Gastrocnemius medialis (tissue), 4 donors: Measurements from ENCODE around the gene GSAP. TPM values are rescaled to one million over a fixed set of nuclear protein-coding genes. Genes with fewer than 3 reads are reported as not detected.

Experiments
- ATAC-seq, 2 donors: fragments of 150-250 bp; one replicate each; pipeline ENCODE4 v1.9.1; 2016
- DNase-seq, 2 donors: peaks; one replicate each; pipeline ENCODE4 v3.0.0-alpha.2; 2019
- H3K27ac ChIP-seq, 4 donors: fragments of 200-600 bp; sonication (generic); 1 replicate in 1 of 4; 2 replicates in 3 of 4; pipeline ENCODE4 v1.5.1; 2016 to 2018; ENCODE audit warnings: mild to moderate bottlenecking in 2 of 4, moderate library complexity in 1 of 4
- H3K27me3 ChIP-seq, 3 donors: fragments of 200-600 bp; sonication (generic) in 2 of 3; 1 replicate in 1 of 3; 2 replicates in 2 of 3; pipeline versions ENCODE4 v1.5.1 to v1.6.0; 2016 to 2019; ENCODE audit warnings: mild to moderate bottlenecking in 1 of 3, moderate library complexity in 1 of 3
- H3K36me3 ChIP-seq, 2 donors: fragments of 200-600 bp; sonication (generic) in 1 of 2; one replicate each; pipeline ENCODE4 v1.5.1; 2017 to 2018
- H3K4me1 ChIP-seq, 2 donors: fragments of 200-600 bp; sonication (generic) in 1 of 2; one replicate each; pipeline ENCODE4 v1.5.1; 2016 to 2017; ENCODE audit warnings: mild to moderate bottlenecking in 2 of 2
- H3K4me3 ChIP-seq, 4 donors: fragments of 200-600 bp; sonication (generic) in 3 of 4; 1 replicate in 1 of 4; 2 replicates in 3 of 4; pipeline ENCODE4 v1.5.1; 2016 to 2019; ENCODE audit warnings: mild to moderate bottlenecking in 2 of 4
- H3K9me3 ChIP-seq, 3 donors: fragments of 200-600 bp; sonication (generic) in 2 of 3; 1 replicate in 1 of 3; 2 replicates in 2 of 3; pipeline ENCODE4 v1.5.1; 2016 to 2019
- CTCF ChIP-seq, 5 experiments: fragments of 450-650 bp in 3 of 5; fragments of 200-600 bp in 2 of 5; sonication (generic) in 2 of 5; IDR thresholded peaks in 4 of 5; conservative IDR thresholded peaks in 1 of 5; 1 replicate in 4 of 5; 2 replicates in 1 of 5; pipeline ENCODE4 v1.5.1; 2016 to 2019; ENCODE audit warnings: antibody characterized with exemption in 5 of 5, mild to moderate bottlenecking in 3 of 5, moderate library complexity in 3 of 5
- POLR2A ChIP-seq, 2 donors: fragments of 450-650 bp; IDR thresholded peaks; one replicate each; pipeline ENCODE4 v1.6.1; 2017; ENCODE audit warnings: antibody characterized with exemption in 2 of 2, mild to moderate bottlenecking in 2 of 2, moderate library complexity in 2 of 2
- in situ Hi-C, 4 donors: fragments of 200-750 bp; cut with MboI; loops; one replicate each; pipeline versions ENCODE4 v1.15.0 to v1.8.0; 2017; ENCODE audit warnings: low sequenced_read_pairs in 4 of 4
- intact Hi-C: fragments of 100-400 bp; cut with DNase I; formaldehyde crosslinking; loops from one replicate; pipeline ENCODE4 v1.15.1; 2023; ENCODE audit warnings: low total_unique reads
- total RNA-seq, 4 donors: library from RNA; depleted of rRNA; stranded (reverse); fragments of >200 nt; gene quantifications; one replicate each; pipeline versions ENCODE4 v1.1.0 to v1.2.3, GENCODE V29; 2016

GSAP gene
- total RNA-seq, 4 donors from 2014 or later = 1.2 to 8.3 (median 2.5) TPM

GRCh38 chr7:77416621-77417371, 647 bp upstream of the GSAP start:
- H3K4me3 ChIP-seq = peak overlapping the region; percentile 84 to 92 (median 88)
- TF ChIP-seq POLR2A (IDR thresholded peaks at IDR 0.05) (no peak), CTCF (IDR thresholded peaks at IDR 0.05 in 4 of 5, conservative IDR thresholded peaks at IDR 0.05 in 1 of 5) (no peak)
- intact Hi-C loops (no loop called here), in situ Hi-C loops (no loop called here)
- no peaks in the 10 kb centered on the region for H3K36me3 ChIP-seq
- no peaks in the 10 kb centered on the region for H3K27me3 ChIP-seq
- DNase-seq = no peak
- peak overlapping the region; percentile 75 to 87 (median 82) for H3K27ac ChIP-seq
- ATAC-seq = peak in 1 of 2 donors; percentile 18
- peaks cover 0 to 15% of the 10 kb centered on the region in 2 donors for H3K4me1 ChIP-seq
- H3K9me3 ChIP-seq = no peaks in the 10 kb centered on the region

DNA sequence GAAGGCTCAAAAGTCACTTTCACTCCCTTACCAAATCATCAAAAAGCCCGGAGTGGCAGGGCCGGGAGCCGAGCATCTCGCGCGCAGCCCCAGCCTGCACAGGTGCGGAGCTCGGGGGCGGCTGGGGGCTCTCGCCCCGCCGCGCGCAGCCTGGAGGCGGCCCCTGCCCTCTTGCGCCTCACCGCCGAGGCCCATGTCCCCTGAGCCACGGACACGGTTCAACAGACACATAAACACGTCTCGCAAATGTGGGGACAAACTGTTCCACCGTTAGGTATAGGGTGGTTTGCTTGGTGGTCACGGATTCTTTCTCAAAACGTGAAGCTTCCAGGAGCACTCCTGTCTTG, 700 bp downstream of the GSAP start:
- Histone ChIP-seq H3K4me3 (peak overlapping the region; percentile 84 to 92 (median 88)), H3K27ac (peak overlapping the region; percentile 75 to 87 (median 82)), H3K9me3 (no peaks in the 10 kb centered on the region), H3K4me1 (peaks cover 0 to 15% of the 10 kb centered on the region in 2 donors), H3K27me3 (no peaks in the 10 kb centered on the region), H3K36me3 (no peaks in the 10 kb centered on the region)
- no peak for TF ChIP-seq POLR2A (IDR thresholded peaks at IDR 0.05)
- TF ChIP-seq CTCF (IDR thresholded peaks at IDR 0.05 in 4 of 5, conservative IDR thresholded peaks at IDR 0.05 in 1 of 5) = no peak
- in situ Hi-C loops = no loop called here
- DNase-seq = peak in 1 of 2 donors; percentile 14
- peak; percentile 39 to 45 for ATAC-seq
- intact Hi-C loops = loop anchor here (2.0 kb wide), 1 partner anchor 123 kb away; no protein-coding TSS in a partner anchor

- DNase-seq (no peak), ATAC-seq (no peak)
- Histone ChIP-seq H3K27me3 (no peaks in the 10 kb centered on the region), H3K9me3 (no peaks in the 10 kb centered on the region), H3K27ac (no peak overlapping the region), H3K36me3 (no peaks in the 10 kb centered on the region), H3K4me3 (no peak overlapping the region), H3K4me1 (peaks cover 0 to 15% of the 10 kb centered on the region in 2 donors)
- no peak for TF ChIP-seq POLR2A (IDR thresholded peaks at IDR 0.05)
- TF ChIP-seq CTCF (IDR thresholded peaks at IDR 0.05 in 4 of 5, conservative IDR thresholded peaks at IDR 0.05 in 1 of 5) = no peak
- in situ Hi-C loops (no loop called here), intact Hi-C loops (loop anchor here (2.0 kb wide), 1 partner anchor 125 kb away; no protein-coding TSS in a partner anchor)
These were observed 2.2 kb downstream of the GSAP start for GRCh38 chr7:77413861-77414424.

- ATAC-seq (no peak), DNase-seq (no peak)
- Histone ChIP-seq H3K9me3 (no peaks in the 10 kb centered on the region), H3K27ac (no peak overlapping the region), H3K4me3 (no peak overlapping the region), H3K36me3 (no peaks in the 10 kb centered on the region), H3K4me1 (peaks cover 0 to 15% of the 10 kb centered on the region in 2 donors), H3K27me3 (no peaks in the 10 kb centered on the region)
- no peak for TF ChIP-seq POLR2A (IDR thresholded peaks at IDR 0.05)
- no peak for TF ChIP-seq CTCF (IDR thresholded peaks at IDR 0.05 in 4 of 5, conservative IDR thresholded peaks at IDR 0.05 in 1 of 5)
- in situ Hi-C loops (no loop called here), intact Hi-C loops (no loop called here)
These were observed 3.0 kb downstream of the GSAP start for GRCh38 chr7:77413128-77413527.
